22Rv1 (cell line): ENCODE results near the gene RASGRF1.

Experiments
- H3K27ac ChIP-seq: fragments of 450-650 bp; 2 replicates; pipeline ENCODE4 v1.5.1; 2017
- CTCF ChIP-seq: fragments of 450-650 bp; IDR thresholded peaks from 2 replicates; pipeline ENCODE4 v1.5.1; 2017; ENCODE audit warnings: mild to moderate bottlenecking
- ZFX ChIP-seq: fragments of 450-650 bp; IDR thresholded peaks from 2 replicates; pipeline ENCODE4 v1.6.1; 2017; ENCODE audit warnings: antibody characterized with exemption, borderline replicate concordance

Gene RASGRF1

GRCh38 chr15:78946493-78946892, 144.1 kb downstream of the RASGRF1 start:
- TF ChIP-seq ZFX, result no peak
- no peak for TF ChIP-seq CTCF
- no peak overlapping the region for H3K27ac ChIP-seq

- TF ChIP-seq CTCF, result no peak
- TF ChIP-seq ZFX, result no peak
- no peak within 1 kb of the TSS for H3K27ac ChIP-seq
Measured at GRCh38 chr15:78944669-78945407, 145.7 kb downstream of the RASGRF1 start, which contains the start of gene CTSH. TSS of gene CTSH (minus strand) at chr15:78945046. CDS start at chr15:78944981, 65 bp downstream.

GRCh38 chr15:78944202-78944625, 146.4 kb downstream of the RASGRF1 start:
- TF ChIP-seq ZFX (no peak), CTCF (no peak)

GRCh38 chr15:78943692-78944091, 146.9 kb downstream of the RASGRF1 start:
- TF ChIP-seq CTCF (no peak), ZFX (no peak)
- H3K27ac ChIP-seq, result no peak overlapping the region

More at GRCh38 chr15:78944202-78944625, 146.4 kb downstream of the RASGRF1 start:
- no peak overlapping the region for H3K27ac ChIP-seq

GRCh38 chr15:78942741-78943140, 147.8 kb downstream of the RASGRF1 start:
- no peak overlapping the region for H3K27ac ChIP-seq
- no peak for TF ChIP-seq CTCF
- no peak for TF ChIP-seq ZFX

- no peak overlapping the region for H3K27ac ChIP-seq
- TF ChIP-seq ZFX, result no peak
- no peak for TF ChIP-seq CTCF
Measured at GRCh38 chr15:78938658-78939488, 151.7 kb downstream of the RASGRF1 start.
